ENCODE results near the gene UNC119B.

- TF ChIP-seq POLR2A (IDR thresholded peaks at IDR 0.05): no peak
- no peak for TF ChIP-seq CTCF (IDR thresholded peaks at IDR 0.05)
Measured at GRCh38 chr12:120689397-120690082, 20.7 kb upstream of the UNC119B start.
